Measurements from ENCODE around the gene CFAP251.

CFAP251 gene

DNA sequence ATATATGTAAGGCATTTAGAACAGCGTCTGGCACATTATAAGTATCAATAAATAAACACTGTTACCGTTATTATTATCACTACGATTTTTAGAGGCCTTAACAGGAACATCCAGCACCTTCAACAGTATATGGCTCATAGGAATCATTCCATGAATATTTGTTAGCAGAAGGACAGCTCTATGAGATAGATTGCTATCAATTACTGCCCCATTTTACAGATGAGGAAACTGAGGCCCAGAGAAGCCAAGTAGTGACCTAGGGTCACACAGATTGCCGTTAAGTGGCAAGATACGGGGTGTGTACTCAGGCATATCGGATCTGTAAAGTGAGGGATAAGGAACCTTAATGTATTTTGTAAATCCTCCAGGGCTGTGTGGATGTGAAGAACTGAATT lies 30.3 kb upstream of the CFAP251 start (continued):
- TF ChIP-seq, protein P1, sequence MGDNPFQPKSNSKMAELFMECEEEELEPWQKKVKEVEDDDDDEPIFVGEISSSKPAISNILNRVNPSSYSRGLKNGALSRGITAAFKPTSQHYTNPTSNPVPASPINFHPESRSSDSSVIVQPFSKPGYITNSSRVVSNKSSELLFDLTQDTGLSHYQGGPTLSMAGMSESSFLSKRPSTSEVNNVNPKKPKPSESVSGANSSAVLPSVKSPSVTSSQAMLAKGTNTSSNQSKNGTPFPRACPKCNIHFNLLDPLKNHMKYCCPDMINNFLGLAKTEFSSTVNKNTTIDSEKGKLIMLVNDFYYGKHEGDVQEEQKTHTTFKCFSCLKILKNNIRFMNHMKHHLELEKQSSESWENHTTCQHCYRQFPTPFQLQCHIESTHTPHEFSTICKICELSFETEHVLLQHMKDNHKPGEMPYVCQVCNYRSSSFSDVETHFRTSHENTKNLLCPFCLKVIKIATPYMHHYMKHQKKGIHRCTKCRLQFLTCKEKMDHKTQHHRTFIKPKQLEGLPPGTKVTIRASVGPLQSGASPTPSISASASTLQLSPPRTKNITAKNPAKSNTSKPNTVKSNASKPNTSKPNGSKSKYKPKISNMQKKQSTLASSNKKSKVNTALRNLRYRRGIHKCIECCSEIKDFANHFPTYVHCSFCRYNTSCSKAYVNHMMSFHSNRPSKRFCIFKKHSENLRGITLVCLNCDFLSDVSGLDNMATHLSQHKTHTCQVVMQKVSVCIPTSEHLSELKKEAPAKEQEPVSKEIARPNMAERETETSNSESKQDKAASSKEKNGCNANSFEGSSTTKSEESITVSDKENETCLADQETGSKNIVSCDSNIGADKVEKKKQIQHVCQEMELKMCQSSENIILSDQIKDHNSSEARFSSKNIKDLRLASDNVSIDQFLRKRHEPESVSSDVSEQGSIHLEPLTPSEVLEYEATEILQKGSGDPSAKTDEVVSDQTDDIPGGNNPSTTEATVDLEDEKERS (tag by site-specific recombination; IDR thresholded peaks at IDR 0.05), result 0 out of 2 replicates have a peak, but pooled peaks have one; percentile 93
- TF ChIP-seq ZNF23 (tag by site-specific recombination; IDR thresholded peaks at IDR 0.05; ENCODE audit: borderline replicate concordance) (no peak), ZNF768 (tag by site-specific recombination; IDR thresholded peaks at IDR 0.05) (peak; percentile 82; the same call in 1 of the 2 replicates), ZNF2 (tag by site-specific recombination; IDR thresholded peaks at IDR 0.05) (peak; percentile 21; the same call in 1 of the 2 replicates), ZNF37A (tag by site-specific recombination; IDR thresholded peaks at IDR 0.05) (no peak), ZNF366 (tag by site-specific recombination; conservative IDR thresholded peaks at IDR 0.05) (no peak), ZNF202 (tag by site-specific recombination; IDR thresholded peaks at IDR 0.05; ENCODE audit: borderline replicate concordance) (no peak), ZNF239 (tag by site-specific recombination; IDR thresholded peaks at IDR 0.05) (0 out of 2 replicates have a peak, but pooled peaks have one; percentile 18), PRDM6 (tag by site-specific recombination; IDR thresholded peaks at IDR 0.05) (0 out of 2 replicates have a peak, but pooled peaks have one; percentile 31), GFI1B (tag by site-specific recombination; IDR thresholded peaks at IDR 0.05) (peak; percentile 46; the same call in 1 of the 2 replicates)
- TF ChIP-seq, protein P2, sequence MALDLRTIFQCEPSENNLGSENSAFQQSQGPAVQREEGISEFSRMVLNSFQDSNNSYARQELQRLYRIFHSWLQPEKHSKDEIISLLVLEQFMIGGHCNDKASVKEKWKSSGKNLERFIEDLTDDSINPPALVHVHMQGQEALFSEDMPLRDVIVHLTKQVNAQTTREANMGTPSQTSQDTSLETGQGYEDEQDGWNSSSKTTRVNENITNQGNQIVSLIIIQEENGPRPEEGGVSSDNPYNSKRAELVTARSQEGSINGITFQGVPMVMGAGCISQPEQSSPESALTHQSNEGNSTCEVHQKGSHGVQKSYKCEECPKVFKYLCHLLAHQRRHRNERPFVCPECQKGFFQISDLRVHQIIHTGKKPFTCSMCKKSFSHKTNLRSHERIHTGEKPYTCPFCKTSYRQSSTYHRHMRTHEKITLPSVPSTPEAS (tag by site-specific recombination; IDR thresholded peaks at IDR 0.05), result no peak; the same call in 1 of the 2 replicates
- TF ChIP-seq, protein P3, sequence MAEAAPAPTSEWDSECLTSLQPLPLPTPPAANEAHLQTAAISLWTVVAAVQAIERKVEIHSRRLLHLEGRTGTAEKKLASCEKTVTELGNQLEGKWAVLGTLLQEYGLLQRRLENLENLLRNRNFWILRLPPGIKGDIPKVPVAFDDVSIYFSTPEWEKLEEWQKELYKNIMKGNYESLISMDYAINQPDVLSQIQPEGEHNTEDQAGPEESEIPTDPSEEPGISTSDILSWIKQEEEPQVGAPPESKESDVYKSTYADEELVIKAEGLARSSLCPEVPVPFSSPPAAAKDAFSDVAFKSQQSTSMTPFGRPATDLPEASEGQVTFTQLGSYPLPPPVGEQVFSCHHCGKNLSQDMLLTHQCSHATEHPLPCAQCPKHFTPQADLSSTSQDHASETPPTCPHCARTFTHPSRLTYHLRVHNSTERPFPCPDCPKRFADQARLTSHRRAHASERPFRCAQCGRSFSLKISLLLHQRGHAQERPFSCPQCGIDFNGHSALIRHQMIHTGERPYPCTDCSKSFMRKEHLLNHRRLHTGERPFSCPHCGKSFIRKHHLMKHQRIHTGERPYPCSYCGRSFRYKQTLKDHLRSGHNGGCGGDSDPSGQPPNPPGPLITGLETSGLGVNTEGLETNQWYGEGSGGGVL (tag by site-specific recombination; IDR thresholded peaks at IDR 0.05), result no peak

DNA sequence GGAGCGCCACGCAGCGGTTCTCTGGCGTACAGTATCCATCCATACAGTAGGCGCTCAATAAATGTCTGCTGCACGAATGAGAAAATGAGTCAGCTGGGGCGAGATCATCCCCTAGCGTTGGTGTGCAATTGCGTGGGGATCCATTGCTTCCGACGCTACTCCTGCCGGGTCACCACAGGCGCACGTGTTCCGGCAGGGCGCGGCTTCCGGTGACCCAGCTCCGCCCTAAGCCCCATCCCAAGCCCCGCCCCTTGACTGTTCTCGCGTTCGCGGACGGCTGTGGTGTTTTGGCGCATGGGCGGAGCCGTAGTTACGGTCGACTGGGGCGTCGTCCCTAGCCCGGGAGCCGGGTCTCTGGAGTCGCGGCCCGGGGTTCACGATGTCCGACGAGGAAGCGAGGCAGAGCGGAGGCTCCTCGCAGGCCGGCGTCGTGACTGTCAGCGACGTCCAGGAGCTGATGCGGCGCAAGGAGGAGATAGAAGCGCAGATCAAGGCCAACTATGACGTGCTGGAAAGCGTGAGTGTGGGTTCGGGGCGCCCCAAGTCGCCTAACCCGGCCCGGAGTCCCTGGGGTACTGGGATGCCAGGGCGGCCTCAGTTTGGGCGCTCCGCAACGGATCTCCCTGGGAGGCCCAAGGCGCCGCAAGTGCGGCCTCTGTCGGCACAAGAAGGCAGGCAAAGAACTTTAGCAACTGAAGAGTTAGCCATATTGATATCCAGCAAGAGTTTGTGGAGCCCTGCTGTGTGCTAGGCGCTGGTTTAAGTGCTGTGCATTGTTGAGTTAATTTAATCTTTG lies 29.7 kb upstream of the CFAP251 start, which contains the start of gene PSMD9:
Gene PSMD9 (plus strand): TSS at position 313 of the 796 bp plus-strand sequence. CDS start 67 bp downstream, at position 380.
- CTCF ChIA-PET, result interaction anchor here (0.6 to 9.9 kb wide), 15 partner anchors 8 to 1630 kb away, joined by 3 to 154 read pairs (median 3); partner anchors contain the start of gene RHOF
- H3K27ac ChIP-seq (ENCODE audit: extremely low read depth, low read depth, low read length), result peak within 1 kb of the TSS; percentile 84
- TF ChIP-seq ZFP3 (tag by site-specific recombination; IDR thresholded peaks at IDR 0.05; ENCODE audit: low read depth), result no peak
- TF ChIP-seq TCF7L2 (IDR thresholded peaks at IDR 0.05; ENCODE audit: borderline replicate concordance, low read depth, low read length), result no peak
- TF ChIP-seq FEZF1 (tag by site-specific recombination; IDR thresholded peaks at IDR 0.05), result no peak
- no peak for TF ChIP-seq ZNF488 (tag by site-specific recombination; IDR thresholded peaks at IDR 0.05)
- peak; percentile 98 for TF ChIP-seq SP3 (tag by site-specific recombination; IDR thresholded peaks at IDR 0.05)
- no peak for TF ChIP-seq ZNF621 (tag by site-specific recombination; IDR thresholded peaks at IDR 0.05)
- TF ChIP-seq ZNF768 (tag by site-specific recombination; IDR thresholded peaks at IDR 0.05), result no peak
- peak; percentile 47 for TF ChIP-seq ZNF16 (tag by site-specific recombination; IDR thresholded peaks at IDR 0.05; ENCODE audit: low read depth)
- TF ChIP-seq ZFP37 (tag by site-specific recombination; IDR thresholded peaks at IDR 0.05), result peak; percentile 80
- no peak for TF ChIP-seq ZNF626 (tag by site-specific recombination; IDR thresholded peaks at IDR 0.05)
- no peak for TF ChIP-seq PRDM4 (tag by site-specific recombination; IDR thresholded peaks at IDR 0.05)

More for the DNA sequence above, 29.7 kb upstream of the CFAP251 start, which contains the start of gene PSMD9:
- Histone ChIP-seq H3K9me3 (ENCODE audit: control insufficient read depth, insufficient read depth, low read depth, low read length) (no peaks in the 10 kb centered on the region), H3K36me3 (ENCODE audit: control insufficient read depth in 2 of 2, insufficient read depth in 1 of 2, low read length in 2 of 2) (peaks cover 3 to 11% of the 10 kb centered on the region in 2 experiments; a peak in 2 of 3 replicates), H3K4me1 (ENCODE audit: control insufficient read depth, insufficient read depth, low read length) (peaks cover 10% of the 10 kb centered on the region; the same call in 1 of the 2 replicates), H3K4me3 (ENCODE audit: low read depth, low read length) (peak within 1 kb of the TSS; percentile 81)
- POLR2A ChIA-PET, result interaction anchor here (0.5 to 1.9 kb wide), 22 partner anchors 16 to 337 kb away, joined by 3 to 24 read pairs (median 4); partner anchors contain the start of genes DIABLO and RHOF
